GM18870 (cell line): Measurements from ENCODE around the gene PLXNA4.

ENCODE experiments used
- ATAC-seq: cut with Tn5 transposase; IDR thresholded peaks from one replicate; pipeline ENCODE4 v1.9.1; 2021; ENCODE audit warnings: moderate library complexity; ENCODE audit not compliant: unreplicated experiment

The PLXNA4 gene

DNA sequence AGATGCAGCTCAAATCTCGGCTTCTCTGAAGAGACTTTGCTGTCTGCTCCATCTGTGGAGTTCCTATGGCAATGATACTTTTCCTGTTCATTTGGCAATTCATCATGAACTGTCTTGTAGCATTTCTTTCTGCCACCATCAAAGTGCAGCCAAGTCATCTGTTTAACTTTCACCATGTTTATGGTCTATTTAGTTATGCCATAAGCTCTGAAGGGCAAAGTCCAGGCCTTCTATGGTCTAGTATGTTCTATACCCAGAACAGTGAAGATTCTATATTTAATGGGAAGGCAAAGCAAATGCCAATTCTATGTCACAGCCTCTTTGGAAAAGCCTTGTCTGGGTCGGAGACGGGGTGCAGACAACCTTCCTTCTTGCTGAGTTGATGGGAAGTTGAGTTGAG is 472.6 kb downstream of the PLXNA4 start:
- ATAC-seq: no peak

DNA sequence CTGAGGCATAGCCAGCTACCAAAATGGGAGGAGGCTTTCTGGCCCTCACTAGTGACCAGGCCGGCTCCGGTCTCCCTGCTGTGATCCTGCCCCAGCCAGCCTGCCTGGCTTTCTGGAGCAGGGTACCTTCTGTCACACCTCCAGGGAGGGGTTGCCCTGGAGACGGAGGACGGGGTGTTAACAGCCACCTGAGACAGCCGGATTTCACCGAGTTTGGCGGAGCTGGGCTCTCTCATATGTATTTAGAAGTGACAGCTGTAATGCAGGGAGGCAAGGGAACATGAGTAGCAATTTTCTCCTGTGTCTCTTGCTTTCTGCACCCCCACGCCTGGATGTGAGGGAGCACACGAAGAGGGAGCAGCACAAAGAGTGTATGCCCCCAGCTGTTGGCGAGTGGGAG is 473.3 kb downstream of the PLXNA4 start:
- no peak for ATAC-seq

DNA sequence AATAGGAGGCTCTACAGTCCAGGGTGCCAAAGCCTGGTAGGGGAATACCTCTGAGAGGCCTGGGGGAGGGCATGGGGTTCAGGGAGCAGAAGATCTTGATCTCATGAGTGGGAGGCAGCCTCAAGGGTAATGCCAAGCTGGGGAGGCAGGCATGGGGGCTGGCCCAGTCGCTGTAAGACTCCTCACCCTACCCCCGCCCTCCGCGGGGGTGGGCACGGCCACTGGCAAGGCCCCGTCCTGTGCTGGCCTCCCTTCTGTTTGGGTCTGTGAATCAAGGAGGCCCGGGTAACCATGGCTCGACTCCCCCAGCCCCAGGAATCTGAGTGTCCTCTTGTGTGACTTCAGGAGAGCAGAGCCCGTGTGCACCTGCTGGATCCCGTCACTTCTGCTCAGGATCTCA is 473.9 kb downstream of the PLXNA4 start:
- ATAC-seq: no peak

DNA sequence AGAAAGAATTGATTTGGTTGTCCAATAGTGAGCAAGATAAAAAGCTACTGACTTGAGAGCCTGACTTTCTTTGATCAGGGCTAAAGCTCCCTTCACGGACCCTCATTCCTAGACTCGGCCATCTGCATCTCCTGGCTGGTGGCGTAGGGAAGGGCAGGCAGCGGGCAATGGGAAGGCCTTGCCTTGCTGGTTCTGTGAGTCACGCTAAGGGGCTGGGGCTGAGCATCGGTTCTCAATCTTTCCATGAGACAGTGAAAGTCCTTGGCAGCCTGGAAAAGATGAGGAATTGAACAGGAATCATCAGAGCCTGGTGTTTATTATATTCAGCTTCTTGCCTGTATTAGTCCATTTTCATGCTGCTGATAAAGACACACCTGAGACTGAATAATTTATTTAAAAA is 475.3 kb downstream of the PLXNA4 start:
- no peak for ATAC-seq

DNA sequence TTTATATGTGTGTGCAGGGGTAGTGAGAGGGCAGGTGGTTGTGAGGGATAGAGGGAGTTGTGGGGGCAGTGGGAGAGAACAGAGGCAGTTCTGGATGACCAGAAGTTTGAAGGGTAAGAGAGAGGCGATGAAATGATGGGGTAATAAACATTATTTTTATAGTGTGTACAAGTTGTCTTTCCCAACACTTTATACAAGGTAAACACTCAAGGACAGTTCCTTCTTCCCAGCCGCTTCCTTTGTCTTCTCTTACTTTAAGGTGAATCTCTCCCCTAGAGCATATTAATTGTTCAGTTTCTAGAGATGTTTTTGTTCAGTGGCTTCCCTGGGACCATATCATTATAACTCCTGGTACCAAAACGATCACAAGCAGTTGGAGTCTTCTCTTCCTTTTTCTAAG is 475.8 kb downstream of the PLXNA4 start:
- ATAC-seq: no peak

DNA sequence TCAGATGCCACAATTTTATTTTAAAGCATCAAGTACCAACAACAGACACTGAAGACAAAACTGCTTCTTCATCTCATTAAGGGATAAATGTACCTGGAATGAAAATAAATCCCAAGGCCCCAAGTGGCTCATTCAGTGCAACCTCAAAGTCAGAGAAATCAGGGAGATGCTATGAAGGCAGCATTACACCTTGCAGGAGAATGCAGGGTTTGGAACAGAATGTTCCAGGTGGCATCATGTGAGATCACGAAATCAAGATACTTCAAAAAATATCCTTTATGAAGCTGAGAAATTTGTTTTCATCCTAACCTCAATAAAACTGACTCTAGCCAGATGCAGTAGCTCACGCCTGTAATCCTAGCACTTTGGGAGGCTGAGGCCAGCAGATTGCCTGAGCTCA is 477.1 kb downstream of the PLXNA4 start:
- ATAC-seq: no peak

DNA sequence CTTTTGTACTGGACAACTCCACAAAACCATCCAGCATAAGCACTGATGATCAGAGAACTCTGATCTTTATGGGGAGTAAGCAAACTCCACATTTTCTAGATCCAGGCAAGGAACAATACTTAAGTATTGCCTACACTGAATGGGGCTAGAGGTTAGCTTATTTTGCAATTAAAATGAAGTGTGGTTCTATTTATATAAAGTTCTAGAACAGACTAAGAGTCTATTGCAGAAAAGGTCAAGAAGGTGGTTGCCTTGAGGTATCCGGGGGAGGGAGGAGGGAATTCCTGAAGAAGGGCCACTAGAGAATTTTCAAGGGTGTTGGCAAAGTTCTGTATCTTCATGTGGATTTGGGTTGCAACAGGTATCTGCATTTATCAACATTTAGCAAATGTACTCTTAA is 477.9 kb downstream of the PLXNA4 start:
- no peak for ATAC-seq

DNA sequence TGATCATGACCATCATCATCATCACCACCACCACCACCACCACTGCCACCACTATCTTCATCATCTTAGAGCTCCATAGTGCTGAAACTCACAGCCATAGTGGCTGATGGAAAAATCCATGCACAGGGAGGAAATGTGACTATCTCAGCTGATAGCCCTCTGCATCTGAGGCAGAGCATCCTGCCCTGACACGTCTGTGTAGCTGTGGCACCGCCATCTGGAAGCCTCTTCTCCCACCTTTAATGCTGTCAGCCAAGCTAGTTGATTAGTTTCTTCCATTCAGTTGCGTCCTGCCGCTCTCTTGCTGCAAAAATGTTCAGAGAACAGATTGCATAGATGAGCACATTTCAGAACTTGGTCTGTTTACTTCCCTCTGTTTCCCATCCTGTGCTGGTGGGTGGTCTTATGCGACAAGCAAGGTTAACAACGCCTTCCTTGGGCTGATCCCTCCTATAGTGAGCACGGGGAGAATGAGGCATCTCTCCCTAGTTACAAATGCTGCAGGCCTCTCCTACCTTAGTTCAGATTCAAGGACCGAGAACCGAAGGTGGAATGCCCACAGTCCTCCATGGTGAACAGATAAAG is 478.6 kb downstream of the PLXNA4 start:
- no peak for ATAC-seq

DNA sequence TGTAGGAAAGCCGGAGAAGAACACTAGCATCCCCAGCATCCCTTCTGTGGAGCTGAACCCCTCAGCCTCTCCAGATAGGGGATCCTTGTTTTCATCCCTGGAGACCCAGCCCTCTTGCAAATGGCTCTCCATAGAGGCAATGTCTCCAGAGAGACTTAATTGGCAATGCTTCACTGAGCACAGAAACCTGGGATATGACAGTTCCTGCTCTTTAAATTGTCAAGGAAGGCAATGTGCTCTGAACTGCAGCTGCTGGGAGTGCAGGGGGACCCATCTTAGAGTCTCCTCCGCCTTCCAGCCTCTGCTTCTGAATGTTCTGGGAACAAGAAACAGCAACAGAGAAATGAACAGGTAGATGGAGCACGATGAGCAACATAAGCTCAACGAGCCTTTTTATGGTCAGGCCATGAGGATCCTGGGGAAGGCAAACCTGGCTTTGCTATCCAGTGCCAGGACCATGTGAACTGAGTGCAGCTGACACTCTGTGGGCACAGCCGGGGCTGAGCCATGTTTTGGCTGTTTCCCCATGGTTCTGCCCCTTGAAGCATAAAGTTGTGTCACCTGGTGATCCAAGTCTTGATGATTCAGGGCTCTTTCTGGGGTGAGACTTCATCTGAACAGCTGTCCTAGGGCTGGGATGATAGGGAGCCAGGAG is 481.0 kb downstream of the PLXNA4 start:
- ATAC-seq: no peak

DNA sequence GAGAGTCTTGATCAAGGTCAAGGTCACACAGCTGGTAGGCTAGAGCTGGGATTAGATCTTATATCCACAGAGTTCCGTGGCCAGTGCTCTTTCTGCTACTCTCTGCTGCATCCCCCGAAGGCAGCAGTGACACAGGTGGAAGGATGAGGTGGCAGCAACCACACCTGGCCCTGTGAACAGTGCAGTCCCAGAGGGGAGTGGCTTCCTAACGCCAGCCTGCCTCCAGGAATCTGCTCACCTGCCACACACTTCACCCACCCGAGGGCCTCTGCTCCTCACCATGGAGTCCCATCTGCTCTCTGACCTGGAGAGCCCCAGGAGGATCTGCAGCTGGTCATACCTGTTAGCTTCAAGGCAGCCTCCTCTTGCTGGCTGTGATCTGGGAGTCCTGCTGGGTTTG is 484.2 kb downstream of the PLXNA4 start:
- ATAC-seq: no peak

DNA sequence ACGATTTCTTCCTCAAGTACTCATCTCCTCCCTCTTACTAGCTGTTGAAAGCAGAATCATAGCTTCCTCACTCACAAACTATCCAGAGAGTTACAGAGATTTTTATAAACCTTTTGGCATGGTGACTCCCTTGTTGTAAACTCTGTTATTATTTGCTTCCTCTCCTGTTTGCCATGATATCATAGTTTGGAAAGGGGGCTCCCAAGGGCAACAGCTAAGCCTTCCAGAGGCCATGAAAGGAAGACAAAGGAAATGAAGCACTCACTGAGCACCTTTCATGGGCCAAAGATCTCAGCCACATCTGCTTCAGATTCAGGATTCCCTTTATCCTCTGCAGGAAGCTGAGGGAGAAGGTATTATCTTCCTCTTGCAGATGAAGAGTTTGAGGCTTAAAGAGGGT is 484.6 kb downstream of the PLXNA4 start:
- no peak for ATAC-seq

DNA sequence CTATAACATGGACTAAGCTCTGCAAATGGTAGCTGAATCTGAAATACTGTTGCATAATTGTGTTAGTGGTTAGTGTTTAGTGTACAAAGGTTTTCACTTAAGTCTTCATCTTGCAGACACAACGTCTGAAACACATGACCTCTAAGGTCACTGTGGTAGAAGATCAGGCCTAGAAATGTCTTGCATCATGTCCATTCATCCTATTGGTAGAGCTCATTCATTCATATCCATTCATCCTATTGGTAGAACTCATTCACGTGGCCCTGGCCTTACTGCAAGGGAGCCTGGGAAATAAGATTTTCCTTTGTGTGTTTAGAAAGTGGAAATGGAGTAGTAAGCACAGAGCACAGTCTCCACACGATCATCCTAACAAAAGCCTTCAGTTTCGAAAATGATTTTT is 485.8 kb downstream of the PLXNA4 start:
- ATAC-seq: no peak

DNA sequence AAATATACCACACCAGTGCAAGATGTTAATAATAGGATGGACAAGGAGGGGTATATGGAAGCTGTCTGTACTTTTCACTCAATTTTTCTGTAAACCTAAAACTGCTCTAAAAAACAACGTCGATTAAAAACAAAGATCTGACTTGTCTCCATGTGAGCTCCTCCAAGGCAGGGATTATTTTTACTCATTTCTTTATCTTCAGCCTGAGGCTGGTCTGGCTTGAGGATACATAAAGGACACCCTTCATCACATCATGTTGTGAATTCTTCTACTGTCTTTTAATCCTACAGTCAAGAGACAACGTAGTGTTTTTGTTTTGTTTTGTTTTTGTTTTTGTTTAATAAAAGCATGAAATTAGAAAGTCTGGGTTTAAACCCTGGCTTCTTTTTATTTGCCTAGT is 486.9 kb downstream of the PLXNA4 start:
- ATAC-seq: no peak

DNA sequence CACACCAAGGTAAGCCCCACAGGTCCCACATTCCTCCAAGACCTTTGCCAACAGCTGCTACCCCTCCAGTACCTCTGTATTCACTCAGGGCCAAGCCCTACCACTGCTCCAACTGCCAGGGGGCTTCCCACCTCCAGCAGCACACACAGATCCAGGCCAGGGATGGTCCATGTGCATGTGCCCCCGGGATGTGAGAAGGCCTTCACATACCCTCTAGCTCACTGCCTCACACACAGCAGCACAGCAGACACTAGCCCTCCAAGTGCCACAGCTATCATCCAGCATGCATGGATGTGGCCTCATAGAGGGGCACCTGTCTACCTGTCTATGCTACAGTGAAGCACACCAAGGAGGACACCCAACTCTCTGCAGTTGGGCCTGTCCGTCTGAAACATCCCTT is 488.8 kb downstream of the PLXNA4 start:
- ATAC-seq: no peak

DNA sequence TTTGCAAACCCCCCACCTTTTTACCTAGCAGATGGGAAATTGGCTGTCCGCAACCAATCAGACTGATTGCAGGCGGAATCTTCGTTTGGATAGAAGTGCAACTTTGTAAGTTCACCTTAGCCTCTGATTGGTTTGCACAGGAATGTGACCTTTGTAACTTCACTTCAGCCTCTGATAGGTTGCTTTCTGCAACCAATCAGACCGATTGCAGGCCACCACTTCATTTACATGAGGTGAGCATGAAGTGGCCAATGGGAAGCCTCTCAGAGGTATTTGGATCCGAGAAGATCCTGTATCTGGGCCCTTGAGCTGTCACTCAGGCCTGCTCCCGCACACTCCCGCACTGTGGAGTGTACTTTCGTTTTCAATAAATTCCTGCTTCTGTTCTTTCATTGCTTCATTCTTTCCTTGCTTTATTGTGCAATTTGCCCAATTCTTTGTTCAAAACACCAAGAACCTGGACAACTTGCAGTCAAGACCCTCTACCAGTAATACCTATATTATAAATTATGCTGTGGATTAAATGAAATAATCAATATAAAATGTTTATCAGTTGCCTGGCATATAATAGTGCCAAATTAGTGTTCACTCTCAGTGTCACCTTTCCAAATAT is 491.4 kb downstream of the PLXNA4 start:
- ATAC-seq: no peak

DNA sequence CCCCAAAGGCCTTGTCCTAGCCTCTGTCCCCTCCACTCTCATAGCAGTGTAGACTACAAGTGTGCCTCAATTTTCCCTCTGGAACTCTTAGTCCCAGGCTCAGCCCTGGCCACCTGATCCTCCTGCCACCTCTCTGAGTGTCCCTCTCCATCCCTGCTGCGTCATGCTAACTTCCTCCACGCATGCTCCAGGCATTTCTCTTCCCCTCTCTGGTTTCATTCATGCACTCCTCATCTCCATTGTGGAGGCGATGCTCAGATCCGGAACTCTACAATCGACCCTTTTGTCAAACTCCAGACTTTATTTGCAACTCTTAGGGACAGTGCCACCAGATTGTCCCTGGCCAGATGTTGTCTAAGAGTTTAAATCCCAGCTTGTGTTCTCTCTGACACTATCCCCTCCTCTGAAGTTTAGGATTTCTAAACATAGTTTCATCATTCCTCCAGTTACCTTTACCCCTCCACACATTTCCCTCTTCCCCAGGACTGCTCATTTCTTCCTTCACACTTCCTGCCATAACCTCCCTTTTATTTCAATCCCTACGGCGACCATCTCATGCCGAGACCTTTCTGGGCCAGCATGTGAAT is 492.6 kb downstream of the PLXNA4 start:
- ATAC-seq: no peak

DNA sequence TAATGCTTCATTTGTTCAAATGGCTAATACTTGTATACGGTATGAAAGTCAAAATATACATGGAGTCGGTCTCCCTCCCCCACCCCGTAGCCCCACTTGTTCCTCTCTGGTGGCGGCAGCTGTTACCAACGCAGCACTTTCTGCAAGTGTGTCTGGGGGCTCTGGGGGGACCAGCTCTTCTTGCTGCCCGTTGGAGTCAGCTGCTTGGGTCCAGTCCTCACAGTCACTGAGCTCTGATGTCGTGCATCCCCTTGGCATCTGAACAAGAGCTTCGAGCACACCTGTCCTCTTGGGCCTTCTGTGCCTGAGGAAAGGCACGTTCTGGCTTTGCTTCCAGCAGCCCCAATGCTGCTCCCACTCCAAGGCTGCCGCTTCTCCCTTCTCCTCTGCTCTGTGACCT is 493.1 kb downstream of the PLXNA4 start:
- no peak for ATAC-seq

DNA sequence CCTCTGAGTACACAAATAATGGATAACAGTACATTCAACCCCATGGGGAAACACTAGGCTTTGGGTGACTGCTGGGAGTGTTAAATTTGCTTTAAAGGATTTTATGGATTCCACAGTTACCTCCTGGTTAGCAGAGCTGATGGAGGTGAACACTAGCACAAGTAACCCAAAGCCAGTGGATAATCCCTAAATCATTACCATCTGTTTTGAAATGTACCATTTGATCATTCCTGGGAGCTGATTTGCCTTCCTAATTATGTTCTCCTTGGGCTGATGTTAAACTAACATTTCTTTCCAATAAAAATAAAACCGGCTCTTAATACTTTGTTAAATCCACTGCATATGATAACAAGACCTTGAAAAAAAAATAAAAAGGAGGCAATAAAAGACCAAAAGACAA is 493.9 kb downstream of the PLXNA4 start:
- no peak for ATAC-seq

DNA sequence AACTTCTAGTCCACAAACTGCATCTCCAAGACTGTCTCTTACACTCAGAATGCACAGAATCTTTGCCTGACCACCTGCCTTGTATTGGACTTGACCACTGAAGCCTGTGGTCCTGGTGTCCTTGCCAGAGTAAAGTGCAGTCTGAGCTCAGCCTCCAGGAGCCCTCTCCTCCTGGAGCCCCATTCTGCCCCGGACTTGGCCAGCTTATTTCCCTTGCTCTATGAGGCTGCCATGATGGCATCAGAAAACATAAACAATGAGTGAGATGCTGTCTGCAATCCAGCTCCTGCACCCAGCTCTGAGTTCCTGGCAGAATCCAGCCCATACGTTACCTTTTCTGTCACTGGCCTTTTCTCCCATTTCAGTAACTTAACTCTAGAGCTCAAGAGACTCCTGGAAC is 494.6 kb downstream of the PLXNA4 start:
- ATAC-seq: no peak

DNA sequence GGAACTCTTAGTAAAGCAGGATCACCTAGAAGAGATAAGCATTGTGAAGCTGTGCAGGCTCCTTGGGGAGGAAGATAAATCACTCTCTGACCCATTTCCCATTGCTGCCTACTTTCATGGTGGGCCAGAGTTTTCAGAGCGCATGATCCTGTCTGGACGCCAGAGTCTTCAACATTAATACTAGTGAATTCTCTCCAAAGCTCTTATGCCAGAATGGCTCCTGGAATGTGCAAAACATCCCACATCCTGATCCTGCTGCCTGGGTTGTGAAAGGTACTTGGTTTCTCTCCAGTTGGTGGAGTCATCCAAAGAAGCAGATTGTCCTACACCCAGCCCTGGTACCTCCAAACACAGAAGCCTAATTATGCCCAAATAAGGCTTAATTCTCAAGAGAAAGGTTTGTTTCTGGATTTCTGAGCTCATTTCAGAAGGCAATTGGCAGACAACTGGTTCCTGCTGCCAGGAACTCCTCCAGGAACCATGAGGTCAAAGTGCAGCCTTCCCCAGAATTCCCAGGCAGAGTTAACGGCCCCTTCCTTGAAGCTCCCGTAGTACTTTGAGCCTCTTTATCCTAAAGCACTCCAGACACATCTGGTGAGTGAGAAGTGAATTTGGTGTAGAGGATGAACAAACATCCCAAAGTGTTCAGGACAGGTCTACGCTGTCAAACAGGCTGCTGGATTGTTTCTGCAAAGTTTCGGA is 495.2 kb downstream of the PLXNA4 start:
- no peak for ATAC-seq

DNA sequence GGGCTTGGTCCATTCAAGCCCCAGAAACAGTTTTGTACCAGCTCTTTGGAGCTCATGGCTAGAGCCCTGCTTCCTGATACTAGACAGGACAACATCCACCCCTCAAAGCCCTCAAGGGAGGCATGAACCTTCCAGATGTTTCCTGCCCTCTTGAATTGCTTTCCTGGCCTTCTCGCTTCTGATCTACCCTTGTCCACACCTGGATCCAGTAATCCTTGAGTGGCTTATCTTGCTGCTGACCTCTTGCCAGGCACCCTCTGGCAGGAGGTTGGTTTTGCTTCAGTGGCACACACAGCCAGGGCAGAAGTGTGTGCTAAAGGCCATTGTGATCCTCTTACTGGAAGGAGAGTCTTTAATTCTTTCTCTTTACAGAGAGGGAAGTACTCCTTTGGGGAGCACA is 495.8 kb downstream of the PLXNA4 start:
- no peak for ATAC-seq
